Activated CD8-positive, alpha-beta memory T cell treated with anti-CD3 and anti-CD28 coated beads, Interleukin-2, amount 10 ng/mL, durations not matched to agents 7 days and 5 days (primary cell): Measurements from ENCODE around the gene ZXDC. TPM values are rescaled to one million over a fixed set of nuclear protein-coding genes. Genes with fewer than 3 reads are reported as not detected.

Experiments used
- ATAC-seq: fragments of 150-1000 bp; cut with Tn5 transposase; one replicate; pipeline ENCODE4 v1.10.0; 2021; ENCODE audit warnings: moderate library complexity
- CTCF ChIA-PET: fragments of 350-600 bp; sonication (Branson Sonifier 250); formaldehyde crosslinking; loops from one replicate; lab custom pipeline; 2021; ENCODE audit warnings: antibody characterized with exemption; lab: Charles Lee
- DNase-seq: peaks from one replicate; pipeline ENCODE4 v3.0.0-alpha.2; 2020
- H3K27ac Mint-ChIP-seq: one replicate; pipeline ENCODE4 v1.8.0; 2021; ENCODE audit warnings: mild to moderate bottlenecking, mixed read lengths
- H3K27me3 Mint-ChIP-seq: one replicate; pipeline ENCODE4 v1.8.0; 2021; ENCODE audit warnings: mixed read lengths
- H3K36me3 Mint-ChIP-seq: one replicate; pipeline ENCODE4 v1.8.0; 2021; ENCODE audit warnings: mild to moderate bottlenecking, mixed read lengths
- H3K4me1 Mint-ChIP-seq: one replicate; pipeline ENCODE4 v1.8.0; 2021; ENCODE audit warnings: mixed read lengths
- H3K4me3 Mint-ChIP-seq: one replicate; pipeline ENCODE4 v1.8.0; 2021; ENCODE audit warnings: mild to moderate bottlenecking, moderate library complexity, mixed read lengths
- H3K9me3 Mint-ChIP-seq: one replicate; pipeline ENCODE4 v1.8.0; 2022; ENCODE audit warnings: low read depth, mixed read lengths
- total RNA-seq, 2 experiments: library from RNA; stranded (reverse); gene quantifications; one replicate each; pipeline ENCODE4 v1.2.3, GENCODE V29; 2021

The ZXDC gene
- total RNA-seq, 2 experiments from 2014 or later, result 21.5 to 22.7 TPM

DNA sequence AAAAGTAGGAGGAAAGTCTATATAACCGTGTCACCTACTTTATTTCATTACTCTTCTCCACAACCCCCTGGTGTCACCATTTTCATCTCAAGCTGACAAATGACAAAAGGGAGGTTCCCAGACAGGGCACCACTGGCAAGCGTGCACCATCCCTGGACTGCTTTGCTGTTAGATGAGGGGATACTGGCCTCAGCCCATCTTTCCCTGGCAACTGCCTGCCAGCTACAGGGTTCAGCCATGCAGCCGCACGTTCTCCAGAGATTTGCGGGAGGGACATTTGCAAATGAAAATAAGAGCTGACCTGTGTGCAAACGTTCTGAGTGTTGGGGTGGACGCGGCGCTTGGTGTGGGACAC lies 41.2 kb upstream of the ZXDC start:
- Mint-ChIP-seq H3K27me3 (peaks cover under 1% of the 10 kb centered on the region), H3K36me3 (no peaks in the 10 kb centered on the region), H3K9me3 (no peaks in the 10 kb centered on the region), H3K27ac (no peak overlapping the region), H3K4me1 (peaks cover 9% of the 10 kb centered on the region), H3K4me3 (no peak overlapping the region)
- DNase-seq (no peak), ATAC-seq (no peak)
- CTCF ChIA-PET, result no interaction called here

- CTCF ChIA-PET, result no interaction called here
- Mint-ChIP-seq H3K27me3 (no peaks in the 10 kb centered on the region), H3K9me3 (no peaks in the 10 kb centered on the region), H3K36me3 (no peaks in the 10 kb centered on the region), H3K4me3 (no peak overlapping the region), H3K27ac (no peak overlapping the region), H3K4me1 (peaks cover 9% of the 10 kb centered on the region)
- ATAC-seq, result no peak
- no peak for DNase-seq
These were observed 40.7 kb upstream of the ZXDC start for GRCh38 chr3:126516152-126516935.

DNA sequence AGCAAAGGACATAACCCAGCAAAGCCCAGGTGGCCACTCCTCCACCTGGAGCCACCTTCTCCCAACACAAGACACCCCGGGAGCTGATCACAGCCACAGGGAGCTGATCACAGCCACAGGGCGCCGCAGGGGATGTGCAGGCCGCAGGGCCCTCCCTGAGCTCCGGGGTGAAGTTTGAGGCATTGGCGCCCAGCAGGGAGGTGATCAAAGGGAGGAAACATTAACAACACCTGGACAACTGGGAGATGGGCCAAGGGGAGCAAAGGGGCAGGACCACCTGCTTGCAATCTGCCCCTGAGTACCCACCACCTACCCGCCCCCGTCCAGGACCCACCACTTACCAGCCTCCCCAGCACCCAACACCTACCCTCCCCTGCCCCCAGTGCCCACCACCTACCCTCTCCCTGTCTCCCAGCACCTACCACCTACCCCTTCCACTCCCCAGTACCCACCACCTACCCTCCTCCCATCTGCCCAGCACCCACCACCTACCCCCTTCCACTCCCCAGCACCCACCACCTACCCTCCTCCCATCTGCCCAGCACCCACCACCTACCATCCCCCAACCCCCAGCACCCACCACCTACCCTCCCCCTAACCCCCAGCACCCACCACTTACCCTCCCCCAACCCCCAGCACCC lies 39.5 kb upstream of the ZXDC start:
- Mint-ChIP-seq H3K27ac (no peak overlapping the region), H3K9me3 (no peaks in the 10 kb centered on the region), H3K27me3 (no peaks in the 10 kb centered on the region), H3K36me3 (no peaks in the 10 kb centered on the region), H3K4me3 (no peak overlapping the region), H3K4me1 (peaks cover 9% of the 10 kb centered on the region)
- DNase-seq (no peak), ATAC-seq (no peak)
- CTCF ChIA-PET, result no interaction called here

- Mint-ChIP-seq H3K36me3 (no peaks in the 10 kb centered on the region), H3K4me1 (peaks cover 3% of the 10 kb centered on the region), H3K27me3 (no peaks in the 10 kb centered on the region), H3K4me3 (no peak overlapping the region), H3K9me3 (no peaks in the 10 kb centered on the region), H3K27ac (no peak overlapping the region)
- no peak for DNase-seq
- no peak for ATAC-seq
- CTCF ChIA-PET, result no interaction called here
These were observed 38.5 kb upstream of the ZXDC start for GRCh38 chr3:126514161-126514560.

DNA sequence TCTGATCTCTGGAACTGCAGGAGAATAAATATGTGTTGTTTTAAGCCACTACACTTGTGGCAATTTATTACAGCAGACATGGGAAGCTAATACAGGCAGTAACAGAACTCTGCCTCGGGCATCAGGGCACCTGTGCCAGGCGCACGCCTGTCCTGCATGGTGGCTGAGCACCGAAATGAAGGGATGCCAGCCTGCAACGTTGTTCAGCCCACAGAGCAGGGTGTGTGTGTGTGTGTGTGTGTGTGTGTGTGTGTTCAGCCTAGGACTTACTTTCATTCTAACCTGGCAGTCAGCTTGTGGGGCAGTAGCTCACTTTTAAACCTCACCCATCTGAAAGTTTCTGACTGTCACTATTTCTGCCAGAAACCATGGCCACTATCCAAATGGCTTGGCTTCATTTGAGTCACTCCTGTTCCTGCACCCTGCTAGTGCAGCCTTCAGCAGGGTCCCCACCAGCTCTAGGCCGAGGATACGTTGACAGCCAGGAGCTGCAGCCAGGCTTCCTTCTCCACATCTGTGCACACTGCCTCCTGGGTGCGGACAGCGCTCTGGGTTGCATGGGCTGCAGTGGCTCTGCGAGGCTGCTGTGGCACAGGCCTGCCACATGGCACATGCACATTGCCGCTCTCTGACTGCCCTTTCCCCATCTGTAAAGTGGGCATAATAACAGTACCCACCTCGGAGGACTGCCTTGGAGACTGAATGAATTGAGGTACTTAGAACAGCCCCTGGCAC lies 37.4 kb upstream of the ZXDC start:
- no peaks in the 10 kb centered on the region for H3K4me1 Mint-ChIP-seq
- no peak overlapping the region for H3K27ac Mint-ChIP-seq
- H3K4me3 Mint-ChIP-seq, result no peak overlapping the region
- no peaks in the 10 kb centered on the region for H3K27me3 Mint-ChIP-seq
- ATAC-seq, result no peak
- CTCF ChIA-PET, result no interaction called here
- H3K36me3 Mint-ChIP-seq, result no peaks in the 10 kb centered on the region
- no peak for DNase-seq
- H3K9me3 Mint-ChIP-seq, result no peaks in the 10 kb centered on the region

GRCh38 chr3:126512026-126512425 lies 36.3 kb upstream of the ZXDC start:
- CTCF ChIA-PET, result interaction anchor here (1.6 kb wide), 1 partner anchor 11 kb away, joined by 4 read pairs; no protein-coding TSS in a partner anchor
- DNase-seq (no peak), ATAC-seq (no peak)
- H3K4me3 Mint-ChIP-seq, result no peak overlapping the region
- no peaks in the 10 kb centered on the region for H3K4me1 Mint-ChIP-seq
- H3K27ac Mint-ChIP-seq, result no peak overlapping the region
- no peaks in the 10 kb centered on the region for H3K36me3 Mint-ChIP-seq
- no peaks in the 10 kb centered on the region for H3K27me3 Mint-ChIP-seq
- no peaks in the 10 kb centered on the region for H3K9me3 Mint-ChIP-seq

DNA sequence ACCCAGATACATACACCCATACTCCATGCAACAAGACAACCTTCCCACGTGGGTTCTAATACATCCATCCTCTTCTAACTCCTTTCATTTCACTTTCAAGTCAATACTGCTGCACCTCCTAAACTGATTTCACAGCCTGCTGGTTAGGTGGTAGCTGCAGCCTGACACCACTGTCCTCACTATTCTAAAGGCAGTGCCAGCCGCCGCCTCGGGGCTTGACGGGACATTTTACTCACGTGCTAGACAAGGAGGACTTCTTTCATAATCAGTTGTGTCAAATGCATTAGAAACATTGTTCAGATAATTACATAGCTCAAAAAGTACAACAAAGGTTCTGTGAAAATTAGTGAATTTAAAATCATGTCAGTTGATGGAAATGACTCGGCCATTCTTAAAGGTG lies 35.6 kb upstream of the ZXDC start:
- Mint-ChIP-seq H3K27ac (no peak overlapping the region), H3K4me3 (no peak overlapping the region), H3K27me3 (no peaks in the 10 kb centered on the region), H3K4me1 (no peaks in the 10 kb centered on the region), H3K9me3 (no peaks in the 10 kb centered on the region), H3K36me3 (no peaks in the 10 kb centered on the region)
- CTCF ChIA-PET, result interaction anchor here (1.6 kb wide), 1 partner anchor 11 kb away, joined by 4 read pairs; no protein-coding TSS in a partner anchor
- no peak for ATAC-seq
- DNase-seq, result no peak

DNA sequence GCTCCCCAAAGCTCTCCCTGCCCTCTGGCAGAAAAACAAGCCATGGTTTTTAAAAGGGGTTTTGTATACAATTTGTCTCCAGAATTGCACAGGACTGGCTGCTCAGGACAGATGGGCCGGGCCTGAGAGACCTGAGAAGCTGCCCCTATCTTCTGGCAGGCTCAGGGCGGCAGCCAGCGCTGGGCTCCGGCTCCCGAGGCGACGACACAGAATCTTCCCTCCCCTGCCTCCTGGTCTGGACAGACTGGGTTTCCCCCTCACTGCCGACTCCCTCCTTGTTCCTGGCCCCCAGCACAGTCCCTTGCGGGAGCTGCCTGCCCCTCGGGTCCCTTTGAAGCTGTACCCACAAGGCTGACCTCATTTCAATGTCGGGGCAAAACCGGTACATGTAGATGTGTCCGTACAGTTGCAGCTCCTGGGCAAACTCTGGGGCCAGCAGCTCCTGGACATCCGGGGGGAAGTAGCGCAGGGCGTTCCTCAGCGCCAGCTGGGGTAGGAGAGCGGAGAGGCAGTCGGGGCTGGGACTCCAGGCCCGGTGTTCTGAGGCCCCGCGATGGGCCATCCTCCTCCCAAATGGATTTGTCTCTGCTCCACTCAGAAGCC lies 34.7 kb upstream of the ZXDC start:
- Mint-ChIP-seq H3K27me3 (no peaks in the 10 kb centered on the region), H3K27ac (no peak overlapping the region), H3K4me3 (no peak overlapping the region), H3K36me3 (no peaks in the 10 kb centered on the region), H3K4me1 (no peaks in the 10 kb centered on the region), H3K9me3 (no peaks in the 10 kb centered on the region)
- DNase-seq (no peak), ATAC-seq (no peak)
- CTCF ChIA-PET, result interaction anchor here (1.5 to 1.6 kb wide), 2 partner anchors 8 to 12 kb away, joined by 4 to 5 read pairs; no protein-coding TSS in a partner anchor

- ATAC-seq, result no peak
- Mint-ChIP-seq H3K4me3 (no peak overlapping the region), H3K36me3 (no peaks in the 10 kb centered on the region), H3K9me3 (no peaks in the 10 kb centered on the region), H3K27me3 (no peaks in the 10 kb centered on the region), H3K27ac (no peak overlapping the region), H3K4me1 (no peaks in the 10 kb centered on the region)
- DNase-seq, result no peak
- CTCF ChIA-PET, result interaction anchor here (1.0 to 1.5 kb wide), 2 partner anchors 9 to 13 kb away, joined by 3 to 5 read pairs; no protein-coding TSS in a partner anchor
These were observed 34.1 kb upstream of the ZXDC start for GRCh38 chr3:126509597-126510307.

DNA sequence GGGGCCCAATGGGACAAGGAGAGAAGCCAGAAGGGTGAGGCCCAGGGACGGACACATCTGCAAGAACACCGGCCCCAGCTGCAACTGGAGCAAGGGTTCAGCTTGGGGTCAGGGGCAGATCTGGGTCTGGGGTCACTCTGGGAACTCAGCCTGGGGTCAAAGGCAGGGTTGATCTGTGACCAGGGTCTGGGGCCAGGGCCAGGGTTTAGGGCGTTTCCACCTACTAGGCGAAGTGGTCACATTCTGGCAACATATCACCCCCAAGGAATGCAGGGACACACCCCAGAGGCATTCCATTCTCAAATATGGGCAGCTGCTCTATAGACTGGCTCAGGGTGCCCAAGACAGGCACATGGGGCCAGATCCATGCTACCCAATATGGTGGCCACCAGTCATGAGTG lies 32.9 kb upstream of the ZXDC start:
- Mint-ChIP-seq H3K9me3 (no peaks in the 10 kb centered on the region), H3K36me3 (no peaks in the 10 kb centered on the region), H3K4me3 (no peak overlapping the region), H3K27ac (no peak overlapping the region), H3K27me3 (no peaks in the 10 kb centered on the region), H3K4me1 (no peaks in the 10 kb centered on the region)
- DNase-seq (no peak), ATAC-seq (no peak)
- CTCF ChIA-PET, result interaction anchor here (1.0 kb wide), 1 partner anchor 15 kb away, joined by 3 read pairs; no protein-coding TSS in a partner anchor

DNA sequence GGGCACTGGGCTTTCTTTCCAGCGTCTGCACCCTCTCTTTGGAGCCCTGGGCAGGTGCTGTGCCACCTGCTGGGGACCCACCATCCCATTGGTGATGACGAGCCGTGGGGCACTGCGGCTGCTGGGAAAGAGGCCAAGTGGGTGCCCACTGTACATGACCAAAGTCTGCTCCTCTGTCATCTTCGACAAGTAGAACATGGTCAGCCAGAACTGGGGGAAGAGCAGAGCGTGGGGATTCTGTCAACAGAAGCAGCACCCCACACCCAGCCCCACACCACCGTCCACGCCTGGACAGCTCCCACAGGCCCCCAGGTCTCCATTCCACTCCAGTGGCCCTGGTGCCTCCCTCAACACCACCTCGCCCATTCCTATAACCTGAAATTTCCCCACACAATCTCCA lies 32.2 kb upstream of the ZXDC start:
- H3K27me3 Mint-ChIP-seq, result no peaks in the 10 kb centered on the region
- H3K4me1 Mint-ChIP-seq, result no peaks in the 10 kb centered on the region
- CTCF ChIA-PET, result no interaction called here
- H3K36me3 Mint-ChIP-seq, result no peaks in the 10 kb centered on the region
- no peak for ATAC-seq
- H3K4me3 Mint-ChIP-seq, result no peak overlapping the region
- no peaks in the 10 kb centered on the region for H3K9me3 Mint-ChIP-seq
- no peak for DNase-seq
- H3K27ac Mint-ChIP-seq, result no peak overlapping the region

- no peaks in the 10 kb centered on the region for H3K4me1 Mint-ChIP-seq
- no peak overlapping the region for H3K4me3 Mint-ChIP-seq
- no peaks in the 10 kb centered on the region for H3K36me3 Mint-ChIP-seq
- no peak overlapping the region for H3K27ac Mint-ChIP-seq
- CTCF ChIA-PET, result no interaction called here
- no peaks in the 10 kb centered on the region for H3K27me3 Mint-ChIP-seq
- DNase-seq (no peak), ATAC-seq (no peak)
- no peaks in the 10 kb centered on the region for H3K9me3 Mint-ChIP-seq
These were observed 28.0 kb upstream of the ZXDC start for GRCh38 chr3:126503701-126504100.

GRCh38 chr3:126502656-126503055 lies 27.0 kb upstream of the ZXDC start:
- no peak for ATAC-seq
- no peaks in the 10 kb centered on the region for H3K27me3 Mint-ChIP-seq
- no peaks in the 10 kb centered on the region for H3K4me1 Mint-ChIP-seq
- H3K9me3 Mint-ChIP-seq, result no peaks in the 10 kb centered on the region
- H3K36me3 Mint-ChIP-seq, result no peaks in the 10 kb centered on the region
- no peak for DNase-seq
- no peak overlapping the region for H3K27ac Mint-ChIP-seq
- CTCF ChIA-PET, result no interaction called here
- no peak overlapping the region for H3K4me3 Mint-ChIP-seq
